ENCODE results near the gene C11orf58.

C11orf58 gene

DNA sequence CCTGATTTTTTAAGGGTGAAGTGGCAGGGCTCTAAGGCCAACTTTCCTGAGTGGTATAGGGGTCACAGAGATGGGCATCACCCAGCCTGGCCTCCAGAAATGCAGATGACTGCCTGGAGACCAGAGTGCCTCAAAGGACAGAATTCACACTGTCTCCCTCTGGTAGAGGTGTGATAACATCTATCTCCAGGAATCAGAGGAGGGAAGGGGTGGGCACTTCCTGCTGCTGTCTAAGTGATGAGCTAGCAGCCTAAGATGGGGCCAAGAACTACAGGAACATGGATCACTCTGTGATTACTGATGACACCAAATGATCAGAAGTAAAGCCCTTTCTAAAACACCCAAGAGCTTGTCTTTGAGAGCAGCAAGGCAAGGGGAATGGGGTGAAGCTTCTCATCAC is 61.9 kb downstream of the C11orf58 start:
- TF ChIP-seq, protein P1, sequence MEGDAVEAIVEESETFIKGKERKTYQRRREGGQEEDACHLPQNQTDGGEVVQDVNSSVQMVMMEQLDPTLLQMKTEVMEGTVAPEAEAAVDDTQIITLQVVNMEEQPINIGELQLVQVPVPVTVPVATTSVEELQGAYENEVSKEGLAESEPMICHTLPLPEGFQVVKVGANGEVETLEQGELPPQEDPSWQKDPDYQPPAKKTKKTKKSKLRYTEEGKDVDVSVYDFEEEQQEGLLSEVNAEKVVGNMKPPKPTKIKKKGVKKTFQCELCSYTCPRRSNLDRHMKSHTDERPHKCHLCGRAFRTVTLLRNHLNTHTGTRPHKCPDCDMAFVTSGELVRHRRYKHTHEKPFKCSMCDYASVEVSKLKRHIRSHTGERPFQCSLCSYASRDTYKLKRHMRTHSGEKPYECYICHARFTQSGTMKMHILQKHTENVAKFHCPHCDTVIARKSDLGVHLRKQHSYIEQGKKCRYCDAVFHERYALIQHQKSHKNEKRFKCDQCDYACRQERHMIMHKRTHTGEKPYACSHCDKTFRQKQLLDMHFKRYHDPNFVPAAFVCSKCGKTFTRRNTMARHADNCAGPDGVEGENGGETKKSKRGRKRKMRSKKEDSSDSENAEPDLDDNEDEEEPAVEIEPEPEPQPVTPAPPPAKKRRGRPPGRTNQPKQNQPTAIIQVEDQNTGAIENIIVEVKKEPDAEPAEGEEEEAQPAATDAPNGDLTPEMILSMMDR (IDR thresholded peaks at IDR 0.05; ENCODE audit: low read length, missing control alignments), result no peak
- H3K4me3 ChIP-seq (replicated peaks; ENCODE audit: low read depth, low read length), result no peak overlapping the region
- DNase-seq (ENCODE audit: low read depth), result no peak

DNA sequence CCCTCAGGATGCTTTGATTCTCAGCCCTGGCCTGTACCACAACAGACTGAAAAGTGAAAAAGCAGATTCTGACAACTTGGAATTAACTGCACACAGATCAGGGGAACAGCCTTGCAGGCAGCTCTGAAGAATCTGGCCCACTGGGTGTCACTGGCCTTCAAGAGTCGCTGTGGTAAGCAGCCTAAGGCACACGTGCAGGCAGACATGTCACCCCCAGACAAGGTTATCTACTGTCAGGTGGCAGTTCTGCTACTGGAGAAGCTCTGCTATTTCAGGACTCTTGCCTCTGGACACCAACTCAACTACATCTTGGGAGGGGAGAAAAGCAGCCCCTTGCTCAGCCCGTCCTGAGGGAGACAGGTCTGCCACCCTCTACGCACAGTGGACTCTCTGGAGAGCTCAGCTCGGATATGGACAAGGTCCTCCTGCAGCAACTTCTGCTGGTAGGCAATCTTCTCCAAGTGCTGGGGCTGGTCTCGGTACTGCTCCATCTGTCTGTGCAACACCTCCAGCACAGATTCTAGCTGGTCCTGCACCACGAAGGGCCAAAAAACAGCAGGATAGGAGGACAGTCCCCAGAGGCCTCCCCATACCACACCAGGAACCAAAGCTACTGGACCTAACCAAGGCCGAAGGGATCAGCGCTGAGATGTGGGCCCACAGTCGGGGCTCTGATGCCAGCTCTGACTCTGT is 63.0 kb downstream of the C11orf58 start:
- TF ChIP-seq, protein P1 (IDR thresholded peaks at IDR 0.05; ENCODE audit: low read length, missing control alignments), result no peak
- DNase-seq (ENCODE audit: low read depth), result no peak
- H3K4me3 ChIP-seq (replicated peaks; ENCODE audit: low read depth, low read length), result no peak overlapping the region

- peak; percentile 93 for DNase-seq (ENCODE audit: low read depth)
- no peak overlapping the region for H3K4me3 ChIP-seq (replicated peaks; ENCODE audit: low read depth, low read length)
- TF ChIP-seq, protein P1 (IDR thresholded peaks at IDR 0.05; ENCODE audit: low read length, missing control alignments), result no peak
These were observed 65.9 kb downstream of the C11orf58 start for GRCh38 chr11:16804104-16804947.

- TF ChIP-seq, protein P1 (IDR thresholded peaks at IDR 0.05; ENCODE audit: low read length, missing control alignments), result no peak
- H3K4me3 ChIP-seq (replicated peaks; ENCODE audit: low read depth, low read length), result no peak overlapping the region
- DNase-seq (ENCODE audit: low read depth), result no peak
These were observed 67.5 kb downstream of the C11orf58 start for GRCh38 chr11:16805938-16806337.

- DNase-seq (ENCODE audit: low read depth), result no peak
- TF ChIP-seq, protein P1 (IDR thresholded peaks at IDR 0.05; ENCODE audit: low read length, missing control alignments), result no peak
- H3K4me3 ChIP-seq (replicated peaks; ENCODE audit: low read depth, low read length), result no peak overlapping the region
These were observed 68.3 kb downstream of the C11orf58 start for GRCh38 chr11:16806791-16807190.

DNA sequence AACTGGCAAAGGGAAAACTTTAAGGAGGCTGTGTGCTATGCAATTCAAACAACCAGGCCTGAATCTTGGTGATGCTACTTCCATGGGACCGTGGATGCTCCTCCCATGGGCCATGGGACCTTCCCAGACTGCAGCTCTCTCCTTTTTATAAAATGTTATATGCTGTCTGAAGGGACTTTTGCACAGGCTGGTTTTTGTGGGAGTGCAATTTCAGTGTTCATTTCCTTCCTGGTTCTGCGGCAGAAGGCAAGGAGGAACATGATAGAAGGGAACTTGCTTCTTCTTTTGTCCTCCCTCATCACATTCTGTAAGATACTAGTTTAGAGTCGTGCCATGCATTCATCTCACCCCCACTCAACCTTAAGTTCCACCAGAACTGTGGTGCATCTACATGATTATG is 68.9 kb downstream of the C11orf58 start:
- TF ChIP-seq, protein P1 (IDR thresholded peaks at IDR 0.05; ENCODE audit: low read length, missing control alignments), result no peak
- no peak overlapping the region for H3K4me3 ChIP-seq (replicated peaks; ENCODE audit: low read depth, low read length)
- no peak for DNase-seq (ENCODE audit: low read depth)

Data from fibroblast of pulmonary artery (primary cell).